GM10248 (cell line): ENCODE results near the gene LMBRD1.
"Not testable (repeated sequence)": the region's sequence is repeated elsewhere in the genome, so short reads cannot be mapped to it uniquely, and the experiment has no call there.

Experiments
- CTCF ChIA-PET: fragments of 300-600 bp; sonication (Branson Sonifier 250); formaldehyde crosslinking; extraction: SDS; loops from one replicate; lab custom pipeline; 2021; ENCODE audit warnings: antibody characterized with exemption; lab: Yijun Ruan, JAX
- POLR2A ChIA-PET: fragments of 350-650 bp; sonication (Branson Sonifier 250); formaldehyde crosslinking; extraction: SDS; loops from one replicate; lab custom pipeline; 2020; ENCODE audit warnings: antibody characterized with exemption; lab: Yijun Ruan, JAX
- DNase-seq: peaks from one replicate; pipeline ENCODE4 v3.0.0; 2012; ENCODE audit errors: extremely low spot score
- TF ChIP-seq, protein P1 (sequence below): IDR thresholded peaks from 2 replicates; pipeline ENCODE4 v1.5.1; 2012; ENCODE audit warnings: mild to moderate bottlenecking, low read depth; ENCODE audit errors: extremely low read depth, missing control alignments, control extremely low read depth

The LMBRD1 gene

DNA sequence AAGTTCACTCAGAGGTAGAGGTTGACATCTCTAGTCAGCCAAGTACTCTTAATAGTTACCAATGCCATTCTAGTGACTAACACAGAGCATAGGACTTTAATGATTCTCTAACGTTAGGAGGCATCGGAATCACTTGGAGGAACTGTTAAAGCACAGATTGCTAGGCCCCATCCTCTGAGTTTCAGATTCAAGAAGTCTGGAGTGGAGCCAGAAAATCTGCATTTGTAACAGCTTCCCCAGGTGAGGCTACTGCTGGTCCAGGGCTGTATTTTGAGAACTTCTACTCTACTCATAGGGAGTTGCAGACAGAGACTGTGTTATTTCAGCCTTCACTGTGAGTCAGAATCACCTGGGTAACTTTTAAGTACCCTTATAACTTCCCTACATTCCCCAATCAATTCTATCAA, 5.7 kb downstream of the LMBRD1 start:
- ChIA-PET CTCF (interaction anchor here (0.7 to 3.5 kb wide), 11 partner anchors 9 to 318 kb away, joined by 3 to 15 read pairs (median 3); no protein-coding TSS in a partner anchor), POLR2A (no interaction called here)
- TF ChIP-seq, protein P1, sequence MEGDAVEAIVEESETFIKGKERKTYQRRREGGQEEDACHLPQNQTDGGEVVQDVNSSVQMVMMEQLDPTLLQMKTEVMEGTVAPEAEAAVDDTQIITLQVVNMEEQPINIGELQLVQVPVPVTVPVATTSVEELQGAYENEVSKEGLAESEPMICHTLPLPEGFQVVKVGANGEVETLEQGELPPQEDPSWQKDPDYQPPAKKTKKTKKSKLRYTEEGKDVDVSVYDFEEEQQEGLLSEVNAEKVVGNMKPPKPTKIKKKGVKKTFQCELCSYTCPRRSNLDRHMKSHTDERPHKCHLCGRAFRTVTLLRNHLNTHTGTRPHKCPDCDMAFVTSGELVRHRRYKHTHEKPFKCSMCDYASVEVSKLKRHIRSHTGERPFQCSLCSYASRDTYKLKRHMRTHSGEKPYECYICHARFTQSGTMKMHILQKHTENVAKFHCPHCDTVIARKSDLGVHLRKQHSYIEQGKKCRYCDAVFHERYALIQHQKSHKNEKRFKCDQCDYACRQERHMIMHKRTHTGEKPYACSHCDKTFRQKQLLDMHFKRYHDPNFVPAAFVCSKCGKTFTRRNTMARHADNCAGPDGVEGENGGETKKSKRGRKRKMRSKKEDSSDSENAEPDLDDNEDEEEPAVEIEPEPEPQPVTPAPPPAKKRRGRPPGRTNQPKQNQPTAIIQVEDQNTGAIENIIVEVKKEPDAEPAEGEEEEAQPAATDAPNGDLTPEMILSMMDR = no peak
- no peak for DNase-seq

DNA sequence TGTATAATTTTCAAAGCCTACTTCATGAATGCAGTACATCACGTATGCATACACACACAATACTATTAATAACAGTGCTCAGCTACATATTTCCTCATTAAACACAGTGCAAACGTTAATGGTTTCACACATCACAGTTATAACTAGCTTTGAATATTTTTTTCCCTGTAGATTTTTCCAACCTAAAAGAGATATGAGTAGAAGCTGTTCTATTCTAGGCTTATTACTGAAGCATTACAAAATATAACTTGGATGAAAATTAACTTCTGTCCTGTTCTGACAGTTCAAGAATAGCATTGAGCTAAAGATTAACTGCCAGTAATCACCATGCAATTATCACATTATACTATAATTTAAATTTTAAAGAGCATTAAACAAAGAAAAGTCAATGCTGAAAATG, 6.2 kb downstream of the LMBRD1 start:
- TF ChIP-seq, protein P1 = no peak
- ChIA-PET POLR2A (no interaction called here), CTCF (interaction anchor here (0.6 to 3.5 kb wide), 12 partner anchors 9 to 318 kb away, joined by 3 to 15 read pairs (median 3); no protein-coding TSS in a partner anchor)
- no peak for DNase-seq

DNA sequence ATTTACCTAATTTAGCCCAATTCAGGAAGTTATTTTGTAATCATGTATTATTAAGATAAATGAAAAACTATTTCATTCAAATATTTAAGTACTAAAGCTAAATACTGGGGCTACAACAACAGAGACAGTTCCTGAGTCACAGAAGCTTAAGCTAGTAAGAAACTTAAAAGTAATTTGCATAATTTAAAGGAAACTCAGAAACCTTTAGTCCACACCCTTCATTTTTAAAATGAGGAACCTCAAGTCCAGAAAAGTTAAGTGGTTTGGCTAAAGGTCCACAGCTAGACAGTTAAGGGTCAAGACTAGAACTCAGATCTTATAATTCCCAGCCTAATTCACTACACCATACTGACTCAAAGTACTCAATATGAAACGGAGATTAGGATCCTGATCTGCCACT, 7.2 kb downstream of the LMBRD1 start:
- TF ChIP-seq, protein P1 = no peak
- ChIA-PET CTCF (interaction anchor here (1.1 to 2.2 kb wide), 5 partner anchors 10 to 90 kb away, joined by 3 to 8 read pairs (median 3); no protein-coding TSS in a partner anchor), POLR2A (no interaction called here)
- peak; percentile 13 for DNase-seq

GRCh38 chr6:69787436-69787835, 9.4 kb downstream of the LMBRD1 start:
- POLR2A ChIA-PET, DNase-seq: not testable (repeated sequence)
- CTCF ChIA-PET = interaction anchor here (1.0 kb wide), 1 partner anchor 9 kb away, joined by 3 read pairs; no protein-coding TSS in a partner anchor

GRCh38 chr6:69785697-69786096, 11.1 kb downstream of the LMBRD1 start:
- no peak for DNase-seq
- ChIA-PET CTCF (interaction anchor here (1.3 to 2.7 kb wide), 3 partner anchors 10 to 33 kb away, joined by 3 to 13 read pairs (median 4); partner anchors contain the start of gene LMBRD1), POLR2A (no interaction called here)
- TF ChIP-seq, protein P1 = no peak

GRCh38 chr6:69784595-69785377, 12.0 kb downstream of the LMBRD1 start:
- ChIA-PET POLR2A (no interaction called here), CTCF (interaction anchor here (0.9 to 2.7 kb wide), 5 partner anchors 9 to 74 kb away, joined by 3 to 13 read pairs (median 4); partner anchors contain the start of gene LMBRD1)
- no peak for DNase-seq
- TF ChIP-seq, protein P1 = no peak

DNA sequence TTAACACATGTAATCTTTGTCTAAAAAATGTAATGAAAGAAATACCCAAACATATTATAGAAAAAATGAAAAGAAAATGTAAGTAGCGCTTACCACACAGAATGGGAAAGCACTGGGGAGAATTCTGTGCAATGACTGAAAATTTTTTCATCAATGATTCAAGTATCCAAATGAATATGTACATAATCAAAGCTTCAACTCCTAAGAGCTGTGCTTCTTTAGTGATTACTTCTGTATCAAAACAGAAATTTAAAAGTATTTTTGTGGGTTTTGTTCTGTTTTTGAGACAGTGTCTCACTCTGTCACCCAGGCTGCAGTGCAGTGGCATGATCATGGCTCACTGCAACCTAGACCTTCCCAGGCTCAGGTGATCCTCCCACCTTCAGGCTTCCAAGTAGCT, 13.7 kb downstream of the LMBRD1 start:
- ChIA-PET POLR2A (no interaction called here), CTCF (interaction anchor here (0.8 to 1.3 kb wide), 2 partner anchors 10 to 325 kb away, joined by 3 to 4 read pairs; no protein-coding TSS in a partner anchor)
- TF ChIP-seq, protein P1 = no peak
- no peak for DNase-seq
